GM23338 (cell line): ENCODE data around the gene STAT1. TPM values are rescaled to one million over a fixed set of nuclear protein-coding genes. Genes with fewer than 3 reads are reported as not detected.

Source experiments
- ATAC-seq: fragments of 200-7000 bp; cut with Tn5 transposase; 3 replicates; pipeline ENCODE4 v1.9.1; 2020
- DNase-seq: peaks from one replicate; pipeline ENCODE4 v3.0.0-alpha.2; 2015; ENCODE audit warnings: low spot score
- H2AFZ ChIP-seq: fragments of 200-600 bp; sonication (generic); 2 replicates; pipeline ENCODE4 v1.8.0; 2016; ENCODE audit warnings: antibody characterized with exemption, mild to moderate bottlenecking, moderate library complexity
- H3F3A ChIP-seq: fragments of 200-600 bp; sonication (generic); replicated peaks from 2 replicates; pipeline ENCODE4 v1.8.0; 2017; ENCODE audit warnings: antibody characterized with exemption, mixed run types, low read depth
- H3K27ac ChIP-seq: fragments of 200-600 bp; sonication (generic); 2 replicates; pipeline ENCODE4 v1.6.1; 2016; ENCODE audit warnings: low read depth
- H3K27me3 ChIP-seq: fragments of 200-600 bp; sonication (generic); 2 replicates; pipeline ENCODE4 v1.8.0; 2016; ENCODE audit warnings: mild to moderate bottlenecking, mixed run types, moderate library complexity; ENCODE audit not compliant: insufficient read depth
- H3K36me3 ChIP-seq: fragments of 200-600 bp; sonication (generic); 2 replicates; pipeline ENCODE4 v1.8.0; 2016; ENCODE audit warnings: mild to moderate bottlenecking; ENCODE audit not compliant: insufficient read depth
- H3K4me1 ChIP-seq: fragments of 200-600 bp; sonication (generic); 2 replicates; pipeline ENCODE4 v1.8.0; 2016; ENCODE audit warnings: mild to moderate bottlenecking, moderate library complexity; ENCODE audit not compliant: insufficient read depth
- H3K4me2 ChIP-seq: fragments of 200-600 bp; sonication (generic); 2 replicates; pipeline ENCODE4 v1.7.1; 2017; ENCODE audit warnings: mixed run types
- H3K4me3 ChIP-seq: fragments of 200-600 bp; sonication (generic); 2 replicates; pipeline ENCODE4 v1.6.1; 2016; ENCODE audit warnings: mixed run types
- H3K79me2 ChIP-seq: fragments of 200-600 bp; sonication (generic); replicated peaks from 2 replicates; pipeline ENCODE4 v1.8.0; 2017; ENCODE audit warnings: mild to moderate bottlenecking; ENCODE audit not compliant: insufficient read depth
- H3K9me2 ChIP-seq: fragments of 200-600 bp; sonication (generic); 2 replicates; pipeline ENCODE4 v1.8.0; 2017; ENCODE audit not compliant: insufficient read depth
- H4K20me1 ChIP-seq: fragments of 200-600 bp; sonication (generic); replicated peaks from 2 replicates; pipeline ENCODE4 v1.8.0; 2017; ENCODE audit warnings: mild to moderate bottlenecking; ENCODE audit not compliant: insufficient read depth
- H3K27ac Mint-ChIP-seq: 2 replicates; pipeline ENCODE4 v1.8.0; 2020; ENCODE audit warnings: inconsistent platforms, mild to moderate bottlenecking, moderate library complexity, mixed read lengths
- H3K27me3 Mint-ChIP-seq: 3 replicates; pipeline ENCODE4 v1.8.0; 2022; ENCODE audit warnings: low read depth, mild to moderate bottlenecking, moderate library complexity, mixed read lengths, inconsistent platforms; ENCODE audit not compliant: insufficient read depth, poor library complexity
- H3K36me3 Mint-ChIP-seq: 3 replicates; pipeline ENCODE4 v1.8.0; 2021; ENCODE audit warnings: low read depth, mild to moderate bottlenecking, inconsistent platforms, moderate library complexity, mixed read lengths
- H3K4me1 Mint-ChIP-seq: 3 replicates; pipeline ENCODE4 v1.8.0; 2020; ENCODE audit warnings: mild to moderate bottlenecking, inconsistent platforms, mixed read lengths
- H3K4me3 Mint-ChIP-seq: 3 replicates; pipeline ENCODE4 v1.8.0; 2021; ENCODE audit warnings: moderate library complexity, mild to moderate bottlenecking, inconsistent platforms, mixed read lengths
- H3K9me3 Mint-ChIP-seq: 3 replicates; pipeline ENCODE4 v1.8.0; 2020; ENCODE audit warnings: moderate library complexity, mild to moderate bottlenecking, inconsistent platforms, mixed read lengths
- CREB1 ChIP-seq: fragments of 250-450 bp; sonication (Bioruptor Pico); IDR thresholded peaks from 2 replicates; pipeline ENCODE4 v1.5.0; 2020; ENCODE audit warnings: low read depth, mild to moderate bottlenecking, moderate library complexity
- EZH2 ChIP-seq: fragments of 200-600 bp; sonication (generic); IDR thresholded peaks from one replicate; pipeline ENCODE4 v1.8.0; 2017; ENCODE audit warnings: antibody characterized with exemption, mild to moderate bottlenecking, low read depth; ENCODE audit not compliant: unreplicated experiment
- EZH2phosphoT487 ChIP-seq: fragments of 200-600 bp; sonication (generic); IDR thresholded peaks from one replicate; pipeline ENCODE4 v1.8.1; 2018; ENCODE audit warnings: antibody characterized with exemption; ENCODE audit not compliant: unreplicated experiment
- JUNB ChIP-seq: IDR thresholded peaks from one replicate; pipeline ENCODE4 v1.6.1; 2016; ENCODE audit warnings: antibody characterized with exemption; ENCODE audit not compliant: unreplicated experiment
- POLR2AphosphoS5 ChIP-seq: IDR thresholded peaks from 2 replicates; pipeline ENCODE4 v1.6.1; 2016; ENCODE audit warnings: antibody characterized with exemption, low read depth
- ZNF114 ChIP-seq: fragments of 250-450 bp; sonication (Bioruptor Pico); IDR thresholded peaks from 2 replicates; pipeline ENCODE4 v1.5.0; 2020; ENCODE audit warnings: mild to moderate bottlenecking, moderate library complexity
- ZNF331 ChIP-seq: fragments of 250-450 bp; sonication (Bioruptor Pico); IDR thresholded peaks from 2 replicates; pipeline ENCODE4 v1.5.0; 2020; ENCODE audit warnings: low read depth, mild to moderate bottlenecking, moderate library complexity
- ZNF462 ChIP-seq: fragments of 250-450 bp; sonication (Bioruptor Pico); IDR thresholded peaks from 2 replicates; pipeline ENCODE4 v1.5.0; 2020; ENCODE audit warnings: mild to moderate bottlenecking, moderate library complexity
- polyA plus RNA-seq: library from polyadenylated mRNA; unstranded; fragments of >200 nt; fragmentation: Nextera tagmentation; extraction: Ambion mirVana; gene quantifications from 2 replicates; pipeline ENCODE4 v1.2.1, GENCODE V29; 2016
- total RNA-seq: library from RNA; depleted of rRNA; stranded (reverse); fragments of >200 nt; shearing (Covaris generic); gene quantifications from 2 replicates; pipeline ENCODE4 v1.2.3, GENCODE V29; 2014

The STAT1 gene
- total and polyA plus RNA-seq, 2 experiments from 2014 or later, result 15.1 to 47.4 TPM

- TF ChIP-seq ZNF331 (no peak), EZH2phosphoT487 (no peak), ZNF114 (CRISPR knock-in tag) (no peak), ZNF462 (CRISPR knock-in tag) (no peak), POLR2AphosphoS5 (no peak), CREB1 (CRISPR knock-in tag) (no peak)
Observed at GRCh38 chr2:190999949-191000665, 13.9 kb downstream of the STAT1 start (continued).

GRCh38 chr2:190999058-190999457, 14.9 kb downstream of the STAT1 start:
- no peak overlapping the region for H3K4me3 Mint-ChIP-seq
- Histone ChIP-seq H3F3A (peaks cover 4% of the 10 kb centered on the region; the same call in 1 of the 2 replicates), H4K20me1 (peaks cover 4% of the 10 kb centered on the region; the same call in 1 of the 2 replicates), H3K4me3 (no peak overlapping the region), H3K4me1 (no peaks in the 10 kb centered on the region), H3K36me3 (peaks cover 53% of the 10 kb centered on the region), H3K79me2 (no peaks in the 10 kb centered on the region), H2AFZ (no peak overlapping the region), H3K27ac (no peak overlapping the region), H3K4me2 (no peak overlapping the region), H3K9me2 (no peaks in the 10 kb centered on the region), H3K27me3 (no peaks in the 10 kb centered on the region)
- peaks cover 7% of the 10 kb centered on the region for H3K27me3 Mint-ChIP-seq
- DNase-seq, result no peak
- H3K4me1 Mint-ChIP-seq, result no peaks in the 10 kb centered on the region; the same call in 2 of the 3 replicates
- ATAC-seq, result no peak
- no peaks in the 10 kb centered on the region; the same call in 2 of the 3 replicates for H3K9me3 Mint-ChIP-seq
- H3K36me3 Mint-ChIP-seq, result peaks cover 82% of the 10 kb centered on the region
- H3K27ac Mint-ChIP-seq, result no peak overlapping the region
- TF ChIP-seq JUNB, result no peak
- TF ChIP-seq ZNF462 (CRISPR knock-in tag), result no peak
- no peak for TF ChIP-seq CREB1 (CRISPR knock-in tag)
- TF ChIP-seq EZH2, result no peak
- TF ChIP-seq POLR2AphosphoS5, result no peak
